Measurements from ENCODE around the gene DOCK9.

Gene DOCK9

GRCh38 chr13:98997738-98998641 is 20.1 kb upstream of the DOCK9 start:
- TF ChIP-seq CTCF (IDR thresholded peaks at IDR 0.05; ENCODE audit: extremely low read depth, missing control alignments), result no peak
- DNase-seq (ENCODE audit: low spot score), result no peak

DNA sequence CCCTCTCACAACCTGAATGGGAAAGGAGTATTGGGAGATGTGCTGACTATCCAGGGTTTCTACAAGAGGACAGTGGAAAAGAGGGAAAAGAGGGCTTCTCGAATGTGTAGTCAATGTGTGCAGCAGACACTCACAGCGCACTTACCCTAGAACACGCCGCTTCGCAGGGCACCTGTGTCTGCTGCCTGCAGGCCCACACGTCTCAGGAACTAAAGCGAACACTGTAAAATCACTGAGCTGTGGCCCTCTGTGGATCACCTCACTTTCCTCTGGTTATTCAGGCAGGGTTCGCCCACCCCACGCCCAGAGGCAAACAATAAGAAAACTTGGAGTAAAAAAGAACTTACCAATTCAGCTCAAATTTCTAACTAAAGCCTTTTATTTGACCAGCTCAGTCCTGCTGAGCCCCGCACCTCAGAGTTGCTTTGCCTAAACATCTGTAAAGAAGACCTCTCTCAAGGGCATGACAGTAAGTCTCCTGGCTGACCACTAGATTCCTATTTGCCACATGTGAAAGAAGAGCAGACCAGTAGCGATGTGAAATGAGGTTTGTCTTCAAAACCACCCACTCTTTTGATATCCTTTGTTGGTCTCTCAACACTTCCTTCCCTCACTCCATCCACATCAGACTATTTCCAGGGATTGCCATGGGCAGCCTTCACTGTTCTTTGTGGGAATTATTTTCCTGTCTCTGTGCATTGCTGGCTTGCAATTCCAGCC is 19.3 kb upstream of the DOCK9 start:
- no peak for DNase-seq (ENCODE audit: low spot score)
- no peak for TF ChIP-seq CTCF (IDR thresholded peaks at IDR 0.05; ENCODE audit: extremely low read depth, missing control alignments)

DNA sequence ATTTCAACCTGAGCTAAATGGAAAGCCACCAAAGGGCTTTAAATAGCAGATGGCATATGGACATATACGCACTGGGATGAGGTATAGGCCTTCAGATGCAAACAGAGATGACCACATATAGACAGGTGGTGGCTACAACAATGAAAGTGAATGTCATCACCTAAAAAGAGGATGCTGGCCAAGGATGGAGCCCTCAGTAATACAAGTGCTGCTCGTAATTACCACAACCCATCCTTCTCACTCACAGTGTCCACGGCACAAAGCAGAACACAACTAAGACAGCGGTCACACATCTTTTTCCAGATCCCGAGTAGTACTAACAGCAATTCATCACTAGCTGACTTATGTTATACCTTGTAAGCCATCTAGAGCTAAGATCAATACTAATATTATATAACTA is 18.2 kb upstream of the DOCK9 start:
- TF ChIP-seq CTCF (IDR thresholded peaks at IDR 0.05; ENCODE audit: extremely low read depth, missing control alignments), result no peak
- no peak for DNase-seq (ENCODE audit: low spot score)

DNA sequence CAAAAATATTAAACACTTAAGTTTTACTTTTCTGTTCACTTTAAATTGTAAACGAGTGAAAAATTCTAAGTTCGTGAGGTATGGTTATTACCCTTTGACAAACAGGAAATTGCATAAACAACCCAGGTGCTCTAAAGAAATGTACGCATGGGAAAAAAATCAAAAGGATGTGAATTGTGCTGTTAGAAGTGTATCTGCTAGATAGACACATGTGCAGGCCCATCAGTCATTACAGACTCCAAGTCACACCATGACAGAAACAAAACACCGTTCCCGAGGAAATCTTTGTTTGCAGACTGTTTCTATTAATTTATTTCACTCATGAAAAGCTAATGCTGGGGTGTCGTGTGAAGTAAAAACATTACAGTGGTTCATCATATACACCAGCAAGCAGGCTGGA is 17.0 kb upstream of the DOCK9 start:
- no peak for DNase-seq (ENCODE audit: low spot score)
- no peak for TF ChIP-seq CTCF (IDR thresholded peaks at IDR 0.05; ENCODE audit: extremely low read depth, missing control alignments)

DNA sequence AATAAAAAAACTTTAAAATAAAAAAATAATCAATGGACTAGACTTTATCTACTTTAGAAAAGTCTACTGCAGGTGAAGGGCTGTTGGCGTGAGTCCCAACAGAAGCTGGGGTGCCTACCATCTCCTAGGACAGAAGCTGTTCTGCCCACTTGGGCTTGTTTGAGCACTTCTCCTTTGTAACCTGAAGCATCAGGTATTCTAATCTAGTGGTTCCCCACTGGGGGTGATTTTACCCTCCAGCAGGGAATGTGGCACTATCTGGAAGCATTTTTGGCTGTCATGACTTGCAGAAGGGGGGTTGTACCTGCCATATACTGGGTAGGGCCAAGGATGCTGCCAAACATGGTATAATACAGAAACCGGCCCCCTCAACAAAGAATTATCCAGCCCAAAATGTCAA is 16.2 kb upstream of the DOCK9 start:
- DNase-seq (ENCODE audit: low spot score), result no peak
- no peak for TF ChIP-seq CTCF (IDR thresholded peaks at IDR 0.05; ENCODE audit: extremely low read depth, missing control alignments)

DNA sequence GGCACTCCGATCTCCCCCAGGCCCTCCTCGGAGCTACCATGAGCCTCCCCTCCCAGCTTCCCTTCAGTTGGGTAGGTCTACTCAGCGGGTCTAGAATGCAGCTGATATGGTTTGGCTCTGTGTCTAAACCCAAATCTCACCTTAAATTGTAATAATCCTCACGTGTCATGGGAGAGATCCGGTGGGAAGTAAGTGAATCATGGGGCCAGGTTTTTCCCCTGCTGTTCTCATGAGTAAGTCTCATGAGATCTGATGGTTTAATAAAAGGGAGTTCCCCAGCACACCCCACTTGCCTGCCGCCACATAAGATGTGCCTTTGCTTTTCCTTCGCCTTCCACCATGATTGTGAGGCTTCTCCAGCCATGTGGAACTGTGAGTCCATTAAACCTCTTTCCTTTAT is 14.5 kb upstream of the DOCK9 start:
- no peak for TF ChIP-seq CTCF (IDR thresholded peaks at IDR 0.05; ENCODE audit: extremely low read depth, missing control alignments)
- no peak for DNase-seq (ENCODE audit: low spot score)

DNA sequence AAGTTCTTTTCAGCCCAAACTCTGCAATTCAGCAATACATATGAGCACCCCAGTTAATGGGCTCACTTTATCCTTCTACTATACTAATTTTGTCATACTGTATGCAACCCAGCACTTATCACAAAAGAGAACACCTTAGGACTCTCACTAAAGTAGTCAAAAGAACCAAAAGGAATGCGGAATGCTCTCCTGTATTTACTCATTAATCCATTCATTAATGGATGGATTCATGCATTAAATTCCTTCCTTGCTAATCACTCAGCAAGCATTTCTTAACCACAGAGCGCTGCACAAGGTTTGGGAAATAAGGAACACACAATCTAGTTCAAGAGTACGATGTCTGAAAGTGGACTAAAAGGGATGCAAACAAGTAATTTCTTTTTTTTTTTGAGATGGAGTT is 12.8 kb upstream of the DOCK9 start:
- no peak for TF ChIP-seq CTCF (IDR thresholded peaks at IDR 0.05; ENCODE audit: extremely low read depth, missing control alignments)
- no peak for DNase-seq (ENCODE audit: low spot score)
